GM18858 (cell line): ENCODE data around the gene IZUMO3.
"Not testable (repeated sequence)": the region's sequence is repeated elsewhere in the genome, so short reads cannot be mapped to it uniquely, and the experiment has no call there.

Source experiments
- ATAC-seq: cut with Tn5 transposase; IDR thresholded peaks from one replicate; pipeline ENCODE4 v1.9.1; 2021; ENCODE audit not compliant: unreplicated experiment

Gene IZUMO3, protein sequence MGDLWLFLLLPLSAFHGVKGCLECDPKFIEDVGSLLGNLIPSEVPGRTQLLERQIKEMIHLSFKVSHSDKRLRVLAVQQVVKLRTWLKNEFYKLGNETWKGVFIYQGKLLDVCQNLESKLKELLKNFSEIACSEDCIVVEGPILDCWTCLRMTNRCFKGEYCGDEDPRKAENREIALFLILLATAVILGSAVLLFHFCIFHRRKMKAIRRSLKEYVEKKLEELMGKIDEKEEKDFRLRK

DNA sequence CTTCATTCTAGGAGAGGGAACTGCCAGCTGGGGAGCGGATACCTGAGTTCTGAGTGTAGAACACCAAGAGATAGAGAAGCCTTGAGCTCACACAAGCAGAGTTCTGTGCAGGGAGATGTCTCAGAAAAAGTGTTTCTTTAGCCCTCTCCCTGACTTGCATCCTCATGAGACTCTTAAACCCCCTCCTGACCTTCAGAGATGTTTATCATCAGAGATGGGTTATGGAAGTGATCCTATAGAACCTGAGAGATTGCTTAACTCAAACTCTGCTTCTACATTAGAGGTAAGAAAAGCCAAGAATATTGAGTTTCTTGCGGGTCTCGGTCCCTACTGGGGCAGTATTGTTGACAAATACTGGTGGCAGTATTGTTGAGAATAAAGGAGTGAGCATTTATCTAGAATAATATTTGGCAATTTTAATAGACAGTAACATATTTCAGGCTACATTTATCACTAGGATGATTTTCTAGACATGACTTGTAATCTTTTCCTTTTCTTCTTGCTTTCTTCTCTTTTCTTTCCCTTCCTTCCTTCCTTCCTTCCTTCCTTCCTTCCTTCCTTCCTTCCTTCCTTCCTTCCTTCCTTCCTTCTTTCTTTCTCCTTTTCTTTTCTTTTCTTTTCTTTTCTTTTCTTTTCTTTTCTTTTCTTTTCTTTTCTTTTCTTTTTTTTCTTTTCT, at the start of gene IZUMO3:
Gene IZUMO3, minus strand, starts transcription at position 51 of the 676 bp plus-strand sequence. CDS start 248 bp downstream, outside the sequence.
- no peak for ATAC-seq

GRCh38 chr9:24594234-24594850, 48.6 kb upstream of the IZUMO3 start:
- no peak for ATAC-seq

DNA sequence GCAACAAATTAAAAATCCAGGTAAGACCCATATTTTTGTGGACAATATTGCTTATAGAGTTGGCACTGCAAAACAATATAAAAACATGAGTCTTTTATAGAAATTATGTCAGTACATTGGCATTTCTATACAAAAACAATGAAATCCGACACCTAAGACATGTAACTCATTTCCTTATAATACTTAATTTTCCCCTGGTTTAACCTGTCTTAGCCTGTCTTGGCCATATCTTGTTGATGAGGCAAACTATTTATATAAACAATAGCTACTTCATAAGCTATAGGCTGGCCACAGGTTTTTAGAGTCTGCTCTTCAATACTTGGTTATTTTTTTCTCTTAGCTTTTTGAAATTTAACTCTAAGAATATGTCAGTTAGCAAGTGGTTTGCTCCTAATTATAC, 44.7 kb upstream of the IZUMO3 start:
- ATAC-seq, result no peak

DNA sequence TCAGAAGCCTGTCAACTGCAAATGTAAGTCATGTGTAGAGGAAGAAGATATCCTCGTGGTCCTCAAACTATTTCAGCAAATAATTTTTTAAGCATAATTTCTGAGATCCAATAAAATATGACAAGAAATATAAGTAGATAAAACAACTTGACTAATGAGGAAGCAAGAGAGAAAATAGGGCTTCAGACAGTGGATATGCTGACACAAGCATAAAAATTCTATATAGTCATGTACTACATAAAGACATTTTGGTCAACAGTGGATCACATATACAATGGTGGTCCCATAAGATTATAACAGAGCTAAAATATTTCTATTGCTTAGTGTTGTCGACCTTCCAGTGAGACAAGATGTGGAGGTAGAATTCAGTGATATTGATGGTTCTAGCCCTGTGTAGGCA, 42.2 kb upstream of the IZUMO3 start:
- ATAC-seq, result no peak

DNA sequence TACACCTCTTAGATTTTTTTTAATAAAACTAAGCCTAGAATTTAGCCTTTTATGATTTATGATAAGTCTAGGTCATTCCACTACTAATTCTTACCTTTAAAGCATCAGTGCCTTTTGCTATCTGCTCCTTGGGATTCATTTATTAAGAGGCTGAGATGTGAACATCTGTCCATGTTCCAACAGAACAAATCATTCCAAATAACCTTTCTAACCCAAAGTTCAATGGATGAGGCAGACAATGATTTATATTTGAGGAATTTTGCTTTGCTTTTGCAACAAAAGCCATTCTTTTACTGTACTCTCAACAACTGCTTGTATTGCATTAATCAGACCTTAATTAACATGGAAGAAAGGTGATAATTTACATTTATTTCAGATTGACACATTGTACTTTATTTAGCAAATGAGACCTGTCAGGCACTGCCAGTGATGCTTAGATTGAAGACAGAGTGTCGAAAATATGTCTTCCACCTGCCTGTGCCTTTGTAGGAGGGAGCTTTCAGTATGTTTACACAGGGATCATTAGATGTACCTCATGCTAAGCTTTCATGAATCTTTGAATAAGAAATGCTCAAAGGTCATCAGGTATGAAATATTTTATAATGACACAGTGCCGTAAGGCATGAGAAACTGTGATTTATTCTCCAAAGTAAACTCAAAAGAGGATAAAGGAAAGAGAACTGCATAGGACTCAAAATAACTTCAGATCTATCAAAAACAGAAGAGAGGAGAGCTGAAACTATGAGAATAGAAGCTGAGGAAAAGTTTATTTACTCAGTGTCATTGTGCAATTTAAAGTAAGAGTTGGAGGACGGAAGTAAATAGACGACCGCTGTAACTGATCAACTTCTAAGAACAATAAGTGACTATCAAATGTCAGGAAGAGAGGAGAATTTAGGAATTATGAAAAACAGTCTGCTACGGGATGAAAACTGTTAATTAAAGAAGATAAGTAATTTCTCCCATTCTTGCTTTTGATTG, 36.7 kb upstream of the IZUMO3 start:
- no peak for ATAC-seq

GRCh38 chr9:24580005-24580404, 34.3 kb upstream of the IZUMO3 start:
- ATAC-seq, result not testable (repeated sequence)

GRCh38 chr9:24572406-24572805, 26.7 kb upstream of the IZUMO3 start:
- ATAC-seq, result no peak

- no peak for ATAC-seq
Observed at GRCh38 chr9:24561957-24562356, 16.3 kb upstream of the IZUMO3 start.

DNA sequence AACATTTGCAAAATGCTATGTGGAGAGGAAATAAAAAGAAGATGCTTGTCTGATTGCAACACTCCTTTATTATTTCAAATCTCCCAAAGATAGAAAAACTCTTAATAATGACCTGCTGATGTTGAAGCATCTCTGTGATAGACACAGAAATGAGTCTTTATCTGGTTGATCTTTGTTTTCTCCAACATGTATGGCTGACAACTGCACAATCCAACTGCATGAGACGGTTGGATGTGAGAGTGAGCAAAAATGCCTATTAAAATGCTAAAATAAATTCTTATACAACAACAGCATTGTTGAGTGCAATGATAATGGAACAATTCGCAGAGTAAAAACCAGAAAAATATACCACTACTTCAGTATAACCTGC, 7.5 kb upstream of the IZUMO3 start:
- ATAC-seq, result no peak

GRCh38 chr9:24552526-24553182, 7.0 kb upstream of the IZUMO3 start:
- ATAC-seq, result no peak

- no peak for ATAC-seq
Observed at GRCh38 chr9:24545285-24545684, 412 bp downstream of the IZUMO3 start.

- no peak for ATAC-seq
Observed at GRCh38 chr9:24518545-24518944, 27.2 kb downstream of the IZUMO3 start.

DNA sequence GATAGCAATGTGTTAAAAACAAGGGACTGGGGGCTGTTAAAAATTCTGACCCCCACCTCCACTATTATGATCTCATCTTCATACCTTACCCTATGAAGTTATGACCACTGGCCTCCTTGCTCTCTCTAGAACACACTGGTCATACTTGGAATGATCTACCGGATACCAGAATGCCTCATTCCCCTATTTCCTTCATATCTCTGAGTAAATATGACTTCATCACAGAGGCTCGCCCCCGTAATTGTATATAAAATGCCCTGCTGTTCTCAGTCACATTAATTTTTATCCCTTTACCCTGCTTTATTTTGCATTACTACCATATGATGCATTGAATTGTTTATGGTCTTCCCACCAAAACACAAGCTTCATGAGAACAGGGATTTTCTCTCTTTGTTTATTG, 29.2 kb downstream of the IZUMO3 start:
- no peak for ATAC-seq

DNA sequence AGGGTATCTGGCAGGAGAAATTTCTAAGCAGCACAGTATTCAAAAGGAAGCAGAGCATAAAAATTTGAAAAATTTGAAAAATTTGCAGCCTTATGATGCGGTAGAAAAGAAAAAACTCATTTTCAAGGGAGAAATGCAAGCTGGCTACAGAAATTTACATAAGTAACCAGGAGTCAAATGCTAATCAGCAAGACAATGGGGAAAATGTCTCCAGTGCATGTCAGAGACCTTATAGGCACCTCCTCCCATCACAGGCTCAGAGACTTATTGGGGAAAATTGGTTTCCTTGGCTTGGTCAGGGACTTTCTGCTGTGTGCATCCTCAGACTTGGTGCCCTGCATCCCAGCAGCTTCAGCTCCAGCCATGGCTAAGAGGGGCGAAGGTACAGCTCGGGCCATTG, 35.8 kb downstream of the IZUMO3 start:
- ATAC-seq, result no peak

- ATAC-seq, result no peak
Observed at GRCh38 chr9:24504521-24504920, 41.2 kb downstream of the IZUMO3 start.

DNA sequence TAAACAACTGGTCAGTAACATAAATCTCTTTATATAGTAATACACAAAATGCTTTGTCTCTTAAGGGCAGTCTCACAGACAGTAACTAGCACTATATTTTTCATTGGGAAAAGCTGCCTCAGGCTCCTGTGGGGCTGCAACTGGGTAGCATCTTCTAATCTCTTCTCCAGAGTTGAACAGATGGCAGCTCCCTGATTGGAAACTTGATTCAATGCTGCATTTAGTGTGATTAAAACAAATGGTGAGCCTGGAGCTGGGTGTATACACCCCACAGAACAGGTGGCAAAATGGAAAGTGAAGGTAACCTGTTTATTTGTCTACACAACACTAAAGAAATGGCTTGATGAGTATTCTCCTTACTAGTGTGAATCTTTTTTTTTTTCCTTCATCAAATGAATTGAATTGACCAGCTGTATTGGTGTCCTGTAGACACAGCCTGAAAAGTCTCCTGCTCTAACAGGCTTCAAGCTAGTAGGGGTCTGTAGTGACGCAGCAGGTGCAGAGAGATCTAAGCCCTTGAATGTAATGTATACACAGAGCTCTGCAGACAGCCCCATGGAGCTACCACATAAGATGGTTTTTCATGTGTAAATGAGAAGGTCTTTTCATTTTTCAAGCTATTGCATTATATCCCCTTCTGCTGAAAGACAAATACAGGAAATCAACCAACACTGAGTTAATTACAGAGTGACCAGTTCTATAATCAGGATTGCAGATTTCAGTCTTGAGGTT, 43.3 kb downstream of the IZUMO3 start:
- no peak for ATAC-seq

DNA sequence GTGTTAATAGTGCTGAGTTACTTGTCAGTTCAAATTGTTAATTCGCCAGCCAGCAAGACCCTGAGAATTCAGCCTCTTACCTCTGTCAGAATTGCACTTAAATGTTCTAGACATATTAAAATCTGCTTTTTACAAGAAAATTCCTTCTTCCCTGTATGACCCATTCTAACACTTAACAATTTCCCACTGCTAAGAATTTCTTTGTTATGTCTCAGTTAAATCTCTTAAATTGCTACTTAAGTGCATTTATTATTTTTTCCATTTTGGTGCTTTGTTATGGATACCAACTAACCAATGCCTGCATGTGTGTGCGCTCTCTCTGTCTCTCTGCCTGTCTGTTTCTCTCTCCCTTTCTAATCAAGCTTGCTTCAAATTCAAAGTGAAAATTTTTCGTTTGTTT, 44.9 kb downstream of the IZUMO3 start:
- ATAC-seq, result no peak

GRCh38 chr9:24498632-24499031, 47.1 kb downstream of the IZUMO3 start:
- ATAC-seq, result no peak

GRCh38 chr9:24497671-24498070, 48.0 kb downstream of the IZUMO3 start:
- no peak for ATAC-seq
